ENCODE results near the gene FILIP1L. TPM values are rescaled to one million over a fixed set of nuclear protein-coding genes. Genes with fewer than 3 reads are reported as not detected.
A peak's percentile ranks its signal among the peaks of the same experiment; 100 is the strongest.

Gene FILIP1L
- total RNA-seq, 2 donors from 2014 or later, result 97.0 to 112 TPM

- peaks cover 0 to 59% of the 10 kb centered on the region in 2 donors for H3K4me1 ChIP-seq
- peak overlapping the region; percentile 70 to 83 for H3K4me3 ChIP-seq
- H3K36me3 ChIP-seq, result peaks cover 4% of the 10 kb centered on the region
- no peaks in the 10 kb centered on the region for H3K9me3 ChIP-seq
- peak overlapping the region; percentile 93 for H3K27ac ChIP-seq
- DNase-seq (ENCODE audit: low spot score), result no peak
- no peaks in the 10 kb centered on the region for H3K27me3 ChIP-seq
- no peak for TF ChIP-seq CTCF (IDR thresholded peaks at IDR 0.05)
Measured at GRCh38 chr3:99874237-99875002, 239.9 kb downstream of the FILIP1L start.

DNA sequence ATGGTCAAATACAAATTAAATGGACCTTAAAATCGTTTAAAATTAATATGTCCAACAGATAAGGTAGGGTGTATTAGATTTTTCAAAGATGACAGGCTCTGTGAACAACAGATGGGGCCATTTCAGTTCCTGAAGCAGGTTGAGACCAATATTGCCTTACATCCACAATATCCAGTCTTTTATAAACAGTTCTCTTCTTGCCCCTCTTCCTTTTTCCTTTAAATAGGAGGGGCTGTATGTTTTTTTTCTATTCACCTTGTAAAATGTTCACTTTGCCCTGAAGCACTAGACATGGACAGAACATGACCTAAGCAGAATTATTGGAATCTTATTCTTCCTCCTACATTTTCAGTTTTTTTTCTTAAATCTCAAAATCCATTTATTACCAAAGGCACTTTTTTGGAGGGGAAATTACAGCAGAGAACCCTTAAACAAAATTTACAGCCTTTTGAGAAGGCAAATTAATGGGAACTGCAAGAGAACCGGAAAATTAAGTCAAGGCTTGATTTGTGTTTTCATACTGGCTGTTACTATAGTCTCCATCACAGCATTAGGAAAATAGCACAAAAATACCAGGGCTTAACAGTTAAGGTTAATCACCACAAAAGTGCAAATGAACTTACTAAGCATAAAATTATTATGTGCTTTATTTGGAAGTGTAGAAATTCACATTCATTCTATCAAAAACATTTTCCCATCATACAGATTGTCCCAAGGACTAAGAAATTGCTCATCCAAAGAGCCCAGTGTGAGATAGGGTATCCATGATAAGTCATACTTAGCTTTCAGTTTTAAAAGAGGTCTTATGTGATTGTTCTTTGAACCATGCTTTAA is 240.8 kb downstream of the FILIP1L start:
- Histone ChIP-seq H3K4me1 (peaks cover 0 to 65% of the 10 kb centered on the region in 2 donors), H3K27me3 (no peaks in the 10 kb centered on the region), H3K4me3 (peak overlapping the region; percentile 70 to 83), H3K36me3 (peaks cover 4% of the 10 kb centered on the region), H3K9me3 (no peaks in the 10 kb centered on the region), H3K27ac (peak overlapping the region; percentile 93)
- DNase-seq (ENCODE audit: low spot score), result no peak
- TF ChIP-seq CTCF (IDR thresholded peaks at IDR 0.05), result no peak

DNA sequence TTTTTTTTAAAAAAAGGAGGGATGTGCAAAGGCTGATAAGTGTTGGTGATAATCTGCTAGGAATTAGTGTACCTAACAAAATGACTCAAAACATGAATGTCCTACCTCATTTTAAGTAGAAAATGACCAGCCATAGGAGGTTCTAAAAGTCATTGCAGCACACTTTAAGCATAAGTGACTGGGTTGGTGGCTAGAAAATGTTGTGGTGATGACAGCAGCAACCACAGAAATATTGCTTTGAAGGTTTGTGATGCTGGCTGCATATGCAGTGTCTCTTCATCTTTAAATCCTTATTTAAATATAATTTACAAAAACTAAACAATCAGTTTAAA is 241.4 kb downstream of the FILIP1L start:
- peak overlapping the region; percentile 93 for H3K27ac ChIP-seq
- no peaks in the 10 kb centered on the region for H3K27me3 ChIP-seq
- no peak for DNase-seq (ENCODE audit: low spot score)
- H3K9me3 ChIP-seq, result no peaks in the 10 kb centered on the region
- H3K4me3 ChIP-seq, result peak overlapping the region; percentile 70 to 83
- H3K36me3 ChIP-seq, result peaks cover 10% of the 10 kb centered on the region
- peaks cover 0 to 66% of the 10 kb centered on the region in 2 donors for H3K4me1 ChIP-seq
- TF ChIP-seq CTCF (IDR thresholded peaks at IDR 0.05), result no peak

- no peaks in the 10 kb centered on the region for H3K9me3 ChIP-seq
- no peaks in the 10 kb centered on the region for H3K27me3 ChIP-seq
- peaks cover 18% of the 10 kb centered on the region for H3K36me3 ChIP-seq
- peak overlapping the region; percentile 8 to 70 for H3K4me3 ChIP-seq
- H3K4me1 ChIP-seq, result peaks cover 0 to 66% of the 10 kb centered on the region in 2 donors
- TF ChIP-seq CTCF (IDR thresholded peaks at IDR 0.05), result no peak
- H3K27ac ChIP-seq, result peak overlapping the region; percentile 93
- DNase-seq (ENCODE audit: low spot score), result no peak
Measured at GRCh38 chr3:99871231-99872045, 242.9 kb downstream of the FILIP1L start.

DNA sequence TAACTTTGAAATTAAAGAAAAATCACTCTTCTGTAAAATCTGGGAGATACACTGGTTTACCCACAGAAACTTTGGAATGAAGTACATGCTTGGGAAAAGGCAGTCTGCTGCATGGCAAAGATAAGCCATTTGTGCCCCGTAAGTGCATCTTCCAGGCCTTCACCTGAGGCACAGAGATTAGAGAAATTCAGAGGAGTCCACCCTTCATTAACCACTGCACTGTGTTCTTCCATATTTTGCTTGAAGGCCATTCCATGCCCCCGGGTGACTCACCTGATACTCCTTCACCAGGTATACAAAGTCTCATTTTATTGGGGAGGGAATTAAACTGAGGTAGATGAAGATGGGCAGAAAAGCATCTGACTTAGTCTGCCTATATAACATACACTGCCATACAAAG is 243.6 kb downstream of the FILIP1L start:
- Histone ChIP-seq H3K27me3 (no peaks in the 10 kb centered on the region), H3K4me3 (peak overlapping the region in 1 of 2 donors; percentile 70), H3K27ac (peak overlapping the region; percentile 15 to 93), H3K36me3 (peaks cover 23% of the 10 kb centered on the region), H3K9me3 (no peaks in the 10 kb centered on the region), H3K4me1 (peaks cover 0 to 73% of the 10 kb centered on the region in 2 donors)
- no peak for DNase-seq (ENCODE audit: low spot score)
- no peak for TF ChIP-seq CTCF (IDR thresholded peaks at IDR 0.05)

Data from right atrium auricular region (tissue), 2 donors.